GM12872 (cell line): ENCODE results near the gene SLC2A2.

Experiments used
- TF ChIP-seq, protein P1 (sequence below): IDR thresholded peaks from 3 replicates; pipeline ENCODE4 v1.5.1; 2011; ENCODE audit warnings: low read depth, mild to moderate bottlenecking, low read length, moderate library complexity; ENCODE audit not compliant: insufficient read depth

The SLC2A2 gene

GRCh38 chr3:171054231-171054630 is 27.7 kb upstream of the SLC2A2 start:
- TF ChIP-seq, protein P1, sequence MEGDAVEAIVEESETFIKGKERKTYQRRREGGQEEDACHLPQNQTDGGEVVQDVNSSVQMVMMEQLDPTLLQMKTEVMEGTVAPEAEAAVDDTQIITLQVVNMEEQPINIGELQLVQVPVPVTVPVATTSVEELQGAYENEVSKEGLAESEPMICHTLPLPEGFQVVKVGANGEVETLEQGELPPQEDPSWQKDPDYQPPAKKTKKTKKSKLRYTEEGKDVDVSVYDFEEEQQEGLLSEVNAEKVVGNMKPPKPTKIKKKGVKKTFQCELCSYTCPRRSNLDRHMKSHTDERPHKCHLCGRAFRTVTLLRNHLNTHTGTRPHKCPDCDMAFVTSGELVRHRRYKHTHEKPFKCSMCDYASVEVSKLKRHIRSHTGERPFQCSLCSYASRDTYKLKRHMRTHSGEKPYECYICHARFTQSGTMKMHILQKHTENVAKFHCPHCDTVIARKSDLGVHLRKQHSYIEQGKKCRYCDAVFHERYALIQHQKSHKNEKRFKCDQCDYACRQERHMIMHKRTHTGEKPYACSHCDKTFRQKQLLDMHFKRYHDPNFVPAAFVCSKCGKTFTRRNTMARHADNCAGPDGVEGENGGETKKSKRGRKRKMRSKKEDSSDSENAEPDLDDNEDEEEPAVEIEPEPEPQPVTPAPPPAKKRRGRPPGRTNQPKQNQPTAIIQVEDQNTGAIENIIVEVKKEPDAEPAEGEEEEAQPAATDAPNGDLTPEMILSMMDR: no peak

GRCh38 chr3:171049861-171050444 is 23.4 kb upstream of the SLC2A2 start:
- TF ChIP-seq, protein P1: peak; percentile 79

DNA sequence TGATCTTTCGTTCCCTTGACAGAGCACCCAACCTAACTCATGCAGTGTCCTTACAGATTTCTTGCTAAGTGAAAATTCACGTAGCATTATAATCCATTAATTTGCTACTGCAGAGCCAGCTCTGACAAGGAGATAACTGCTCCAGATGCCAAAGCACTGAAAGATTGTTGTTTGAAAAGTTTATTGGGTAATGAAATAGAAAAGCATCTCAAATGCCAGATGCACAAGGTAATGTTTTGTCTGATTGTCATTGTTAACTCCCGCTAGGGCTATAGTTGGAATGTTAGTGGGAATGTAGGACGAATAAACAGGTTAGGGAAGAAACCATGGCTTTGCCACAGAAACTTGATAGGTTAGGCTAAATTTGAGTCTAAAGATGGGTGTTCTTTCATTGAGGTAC is 20.2 kb upstream of the SLC2A2 start:
- TF ChIP-seq, protein P1: no peak

- TF ChIP-seq, protein P1: no peak
These were observed 18.6 kb upstream of the SLC2A2 start for GRCh38 chr3:171044835-171045793.

DNA sequence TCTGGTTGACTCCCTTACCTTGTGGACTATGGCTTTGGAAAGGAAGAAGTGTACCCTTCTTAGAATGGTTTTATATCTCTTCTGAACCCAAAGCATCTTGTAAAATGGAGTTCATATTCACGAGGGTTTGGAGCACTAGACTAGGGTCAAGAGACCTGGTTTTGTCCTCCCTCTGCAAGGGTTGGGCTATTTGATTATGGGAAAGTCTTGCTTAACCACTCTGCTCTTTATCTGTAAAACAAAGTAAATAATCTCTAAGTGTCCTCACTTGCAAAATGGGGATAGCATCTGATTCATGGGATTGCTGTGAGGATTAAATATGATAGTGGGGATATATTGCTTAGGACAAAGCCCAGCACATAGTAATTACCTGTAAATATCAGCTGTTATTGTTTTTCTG is 17.9 kb upstream of the SLC2A2 start:
- TF ChIP-seq, protein P1: no peak

DNA sequence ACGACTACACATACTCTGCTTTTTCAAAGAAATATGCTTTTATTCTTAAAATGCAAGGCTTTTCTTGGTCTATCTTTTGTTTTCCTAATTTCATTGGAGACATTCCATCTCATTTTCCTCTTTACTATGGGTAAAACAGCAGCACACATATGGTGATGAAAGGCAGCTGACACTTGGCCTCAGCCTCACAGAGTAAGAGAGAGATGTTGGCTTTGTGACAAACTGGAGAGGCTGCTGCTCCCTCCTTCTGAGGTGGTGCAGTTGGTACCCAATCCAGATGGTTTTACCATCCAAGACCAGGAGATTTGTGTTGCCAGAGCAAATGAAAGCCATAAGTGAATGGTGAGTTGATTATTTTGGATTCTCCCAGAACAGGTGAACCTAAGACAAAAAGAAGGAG is 13.2 kb upstream of the SLC2A2 start:
- TF ChIP-seq, protein P1: no peak

DNA sequence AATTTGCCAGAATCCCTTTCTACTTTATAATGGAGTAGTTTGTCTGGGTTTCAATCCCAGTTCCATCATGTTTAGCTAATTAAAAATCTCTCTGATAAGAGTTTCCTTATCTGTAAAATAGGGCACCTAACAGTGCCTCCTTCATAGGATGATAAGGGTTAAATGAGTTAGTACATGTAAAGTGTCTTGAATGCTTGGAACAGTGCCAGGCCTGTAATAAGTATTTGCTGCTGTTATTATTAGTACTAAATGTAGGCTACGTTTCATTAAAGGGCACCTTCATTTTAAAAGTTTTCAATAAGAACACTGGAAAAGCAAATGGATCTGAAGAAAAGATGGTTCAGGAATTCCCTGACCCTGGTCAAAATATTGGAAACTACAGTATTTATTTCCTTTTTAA is 11.8 kb upstream of the SLC2A2 start:
- TF ChIP-seq, protein P1: no peak
